Fibroblast of mammary gland (primary cell): ENCODE data around the gene EXD3.

ENCODE experiments used
- DNase-seq: peaks from one replicate; pipeline ENCODE4 v3.0.0-alpha.2; 2010; ENCODE audit warnings: low read depth
- H3K4me3 ChIP-seq: 2 replicates; pipeline ENCODE4 v1.5.1; 2011; ENCODE audit warnings: low read depth, mild to moderate bottlenecking, low read length, moderate library complexity; ENCODE audit not compliant: control insufficient read depth
- TF ChIP-seq, protein P1 (sequence below): conservative IDR thresholded peaks from 2 replicates; pipeline ENCODE4 v1.5.1; 2011; ENCODE audit warnings: low read depth, low read length, inconsistent platforms; ENCODE audit not compliant: control insufficient read depth, insufficient read depth

Gene EXD3

DNA sequence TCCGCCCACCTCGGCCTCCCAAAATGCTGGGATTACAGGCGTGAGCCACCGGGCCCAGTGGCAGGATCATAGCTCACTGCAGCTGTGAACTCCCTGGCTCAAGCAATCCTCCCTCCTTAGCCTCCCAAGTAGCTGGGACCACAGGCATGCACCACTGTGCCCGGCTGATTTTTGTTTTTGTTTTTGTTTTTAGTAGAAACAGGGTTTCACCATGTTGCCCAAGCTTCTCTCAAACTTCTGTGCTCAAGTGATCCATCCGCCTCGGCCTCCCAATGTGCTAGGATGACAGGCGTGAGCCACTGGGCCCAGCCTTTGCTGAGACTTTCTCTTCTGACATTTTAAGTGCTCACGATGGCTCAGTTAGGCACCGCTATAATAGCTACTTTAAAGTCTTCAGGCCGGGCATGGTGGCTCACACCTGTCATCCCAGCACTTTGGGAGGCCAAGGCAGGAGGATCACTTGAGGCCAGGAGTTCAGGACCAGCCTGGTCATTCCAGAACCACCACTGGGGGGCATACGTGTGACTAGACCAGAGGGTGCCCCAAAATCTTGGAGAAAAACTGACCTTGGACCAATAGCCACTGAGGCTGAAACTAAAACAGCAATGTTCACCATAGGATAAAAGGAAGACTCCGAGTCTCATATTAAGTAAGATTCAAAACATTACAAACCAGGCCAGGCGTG, 21.3 kb upstream of the EXD3 start:
- H3K4me3 ChIP-seq, result no peak overlapping the region
- TF ChIP-seq, protein P1, sequence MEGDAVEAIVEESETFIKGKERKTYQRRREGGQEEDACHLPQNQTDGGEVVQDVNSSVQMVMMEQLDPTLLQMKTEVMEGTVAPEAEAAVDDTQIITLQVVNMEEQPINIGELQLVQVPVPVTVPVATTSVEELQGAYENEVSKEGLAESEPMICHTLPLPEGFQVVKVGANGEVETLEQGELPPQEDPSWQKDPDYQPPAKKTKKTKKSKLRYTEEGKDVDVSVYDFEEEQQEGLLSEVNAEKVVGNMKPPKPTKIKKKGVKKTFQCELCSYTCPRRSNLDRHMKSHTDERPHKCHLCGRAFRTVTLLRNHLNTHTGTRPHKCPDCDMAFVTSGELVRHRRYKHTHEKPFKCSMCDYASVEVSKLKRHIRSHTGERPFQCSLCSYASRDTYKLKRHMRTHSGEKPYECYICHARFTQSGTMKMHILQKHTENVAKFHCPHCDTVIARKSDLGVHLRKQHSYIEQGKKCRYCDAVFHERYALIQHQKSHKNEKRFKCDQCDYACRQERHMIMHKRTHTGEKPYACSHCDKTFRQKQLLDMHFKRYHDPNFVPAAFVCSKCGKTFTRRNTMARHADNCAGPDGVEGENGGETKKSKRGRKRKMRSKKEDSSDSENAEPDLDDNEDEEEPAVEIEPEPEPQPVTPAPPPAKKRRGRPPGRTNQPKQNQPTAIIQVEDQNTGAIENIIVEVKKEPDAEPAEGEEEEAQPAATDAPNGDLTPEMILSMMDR, result no peak
- no peak for DNase-seq

DNA sequence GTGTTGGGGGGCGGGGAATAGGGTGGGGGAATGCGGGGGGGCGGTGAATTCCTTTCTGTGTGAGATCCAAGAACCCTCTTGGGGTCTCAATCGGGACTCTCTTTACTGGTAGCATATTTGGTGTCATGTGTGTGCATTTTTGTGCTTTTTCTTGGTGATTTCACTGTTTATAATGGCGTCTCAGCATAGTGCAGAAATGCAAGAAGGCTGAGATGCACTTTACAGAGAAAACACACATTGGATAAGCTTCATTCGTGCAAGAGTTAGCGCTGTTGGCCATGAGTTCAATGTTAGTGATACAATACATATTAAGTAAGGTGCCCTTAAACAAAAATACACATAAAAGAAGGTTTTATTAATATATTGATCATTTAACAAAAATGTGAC, 19.0 kb upstream of the EXD3 start:
- no peak overlapping the region for H3K4me3 ChIP-seq
- TF ChIP-seq, protein P1, result no peak
- DNase-seq, result no peak

DNA sequence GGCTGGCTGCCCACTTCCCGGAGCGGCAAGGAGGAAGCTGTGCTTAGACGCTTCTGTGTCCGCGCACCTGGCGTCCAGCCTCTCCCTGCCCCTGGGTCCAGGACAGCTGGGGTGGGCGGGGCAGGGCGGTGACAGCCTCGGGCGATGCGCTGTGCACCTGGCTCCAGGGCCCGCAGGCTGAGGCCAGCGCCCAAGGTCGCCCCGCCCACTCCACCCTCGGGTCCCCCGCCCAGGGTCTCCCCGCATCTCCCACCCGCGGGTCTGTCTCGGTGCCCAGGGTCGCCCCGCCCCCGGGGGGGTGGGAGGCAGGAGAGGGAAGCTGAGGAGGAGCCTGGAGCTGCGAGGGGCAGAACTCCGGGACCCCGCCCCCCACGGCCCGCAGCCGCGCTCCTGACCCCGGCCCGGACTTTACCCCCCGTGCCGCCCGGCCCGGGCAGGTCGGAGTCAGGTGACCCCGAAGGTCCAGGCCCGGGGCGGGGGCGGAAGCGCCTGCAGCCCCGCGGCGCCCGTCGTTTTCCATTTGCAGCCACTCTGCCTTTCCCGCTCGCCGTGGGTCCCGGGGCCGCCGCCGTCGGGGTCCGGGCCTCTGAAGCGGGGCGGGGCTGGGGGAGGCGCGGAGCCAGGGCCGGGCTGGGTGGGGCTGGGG, 18.4 kb upstream of the EXD3 start, which contains the start of gene ENTPD8:
TSS of gene ENTPD8 (minus strand) at position 69 of the 646 bp plus-strand sequence. CDS start 3,072 bp downstream, outside the sequence.
- no peak for DNase-seq
- H3K4me3 ChIP-seq, result no peak within 1 kb of the TSS
- TF ChIP-seq, protein P1, result no peak

DNA sequence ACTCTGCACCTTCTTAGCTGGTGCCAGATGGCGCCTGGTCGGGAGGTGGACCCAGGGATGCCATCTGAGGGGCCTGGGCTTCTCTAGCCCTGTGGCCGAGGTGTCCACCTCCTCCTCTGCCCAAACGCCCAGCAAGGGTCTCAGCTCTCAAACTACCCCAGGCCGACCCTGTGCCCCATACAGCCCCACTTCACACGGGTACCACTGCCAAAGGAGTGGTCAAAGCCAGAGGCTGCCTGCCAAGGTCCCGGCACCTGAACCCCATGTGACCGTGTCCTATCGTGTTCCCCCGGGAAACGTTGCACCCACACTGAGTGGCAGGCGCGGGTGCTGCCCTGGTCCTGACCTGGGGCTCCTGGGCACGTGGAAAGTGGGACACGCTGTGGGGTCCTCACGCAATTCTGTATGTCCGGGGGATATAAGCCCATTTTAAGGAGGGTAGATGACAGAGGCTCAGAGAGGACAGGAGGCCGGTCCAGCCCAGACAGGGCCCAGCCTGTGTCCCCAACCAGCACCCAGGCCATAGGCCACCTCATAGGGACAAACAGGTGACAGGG, 16.3 kb upstream of the EXD3 start:
- DNase-seq, result no peak
- H3K4me3 ChIP-seq, result no peak overlapping the region
- TF ChIP-seq, protein P1, result no peak

DNA sequence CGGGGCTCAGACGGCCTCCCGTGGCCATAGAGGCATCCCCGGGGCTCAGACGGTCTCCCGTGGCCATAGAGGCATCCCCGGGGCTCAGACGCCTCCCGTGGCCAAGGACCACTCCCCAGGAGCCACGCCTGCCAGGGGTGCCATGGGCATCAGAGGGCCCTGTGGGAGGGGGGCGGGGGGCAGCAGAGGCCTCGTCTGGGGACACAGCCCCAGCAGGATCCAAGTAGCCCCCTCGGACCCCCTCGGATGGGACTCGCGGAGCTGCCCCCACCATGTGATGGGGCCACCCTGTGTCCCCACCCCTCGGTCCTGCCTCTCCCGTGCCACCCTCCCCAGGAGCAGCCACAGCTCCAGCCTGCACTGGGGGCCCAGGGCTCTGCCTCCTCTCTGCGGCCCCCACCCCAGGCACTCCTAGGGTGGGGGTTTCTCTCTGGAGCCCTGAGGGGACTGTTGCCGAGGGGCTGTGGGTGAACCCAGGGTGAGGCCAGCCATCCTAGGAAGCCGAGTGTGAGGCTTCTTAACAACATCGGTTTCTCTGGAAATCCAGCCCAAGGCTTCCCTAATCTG, 15.7 kb upstream of the EXD3 start:
- TF ChIP-seq, protein P1, result no peak
- H3K4me3 ChIP-seq, result no peak overlapping the region
- DNase-seq, result no peak

DNA sequence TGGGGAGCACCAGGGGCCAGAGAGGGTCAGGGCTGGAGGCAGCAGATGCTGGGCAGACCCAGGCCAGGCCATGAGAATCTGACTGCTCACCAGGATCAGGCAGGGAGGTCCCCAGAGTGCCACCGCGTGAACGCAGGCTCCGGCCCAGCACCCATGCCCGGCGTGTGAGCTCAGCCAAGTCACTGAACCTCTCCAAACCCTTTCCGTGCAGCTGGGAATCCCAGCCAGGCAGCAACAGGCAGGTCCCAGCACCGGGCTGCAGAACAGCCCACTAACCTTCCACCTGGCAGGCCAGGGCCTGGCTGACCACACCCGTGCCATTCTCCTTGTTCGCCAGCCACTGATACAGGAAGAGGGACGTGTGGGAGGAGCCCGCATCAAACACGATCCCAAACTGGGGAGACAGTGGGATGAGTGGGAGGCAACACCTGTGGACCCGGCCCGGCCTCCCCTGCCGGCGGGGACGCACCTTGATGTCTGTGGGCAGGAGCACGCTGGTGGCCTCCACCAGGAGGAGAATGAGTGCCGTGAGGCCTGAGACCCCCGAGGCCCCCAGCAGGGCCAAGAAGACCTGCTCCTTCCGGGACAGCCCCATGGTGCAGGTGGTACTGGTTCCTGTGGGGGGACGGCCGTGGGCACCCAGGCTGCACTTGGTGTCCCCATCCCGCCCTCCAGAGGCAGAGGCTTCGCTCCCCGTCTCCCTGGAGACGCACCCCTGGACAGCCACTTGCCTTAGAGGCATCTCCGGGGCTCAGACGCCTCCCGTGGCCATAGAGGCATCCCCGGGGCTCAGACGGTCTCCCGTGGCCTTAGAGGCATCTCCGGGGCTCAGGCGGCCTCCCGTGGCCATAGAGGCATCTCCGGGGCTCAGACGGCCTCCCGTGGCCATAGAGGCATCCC, 15.0 kb upstream of the EXD3 start:
- no peak for DNase-seq
- TF ChIP-seq, protein P1, result no peak
- H3K4me3 ChIP-seq, result no peak overlapping the region
